Liver (tissue), 9 donors: ENCODE data around the gene CD84. TPM values are rescaled to one million over a fixed set of nuclear protein-coding genes. Genes with fewer than 3 reads are reported as not detected.

Experiments used
- DNase-seq: peaks from one replicate; pipeline ENCODE4 v3.0.0-alpha.2; 2017; ENCODE audit warnings: low spot score
- H3K27ac ChIP-seq, 2 donors: one replicate each; pipeline ENCODE4 v1.7.0; 2013; ENCODE audit warnings: inconsistent platforms in 2 of 2, low read length in 2 of 2, control low read depth in 1 of 2, low read depth in 1 of 2, mild to moderate bottlenecking in 1 of 2
- H3K27me3 ChIP-seq, 4 donors: one replicate each; pipeline versions ENCODE4 v1.6.1 to v1.7.0; 2013; ENCODE audit warnings: low read length in 3 of 4, inconsistent platforms in 1 of 4, mild to moderate bottlenecking in 1 of 4, moderate library complexity in 1 of 4; ENCODE audit not compliant: control insufficient read depth in 4 of 4, insufficient read depth in 4 of 4
- H3K36me3 ChIP-seq, 4 donors: one replicate each; pipeline versions ENCODE4 v1.6.1 to v1.7.0; 2013; ENCODE audit warnings: low read length in 3 of 4, mild to moderate bottlenecking in 3 of 4, low read depth in 1 of 4, moderate library complexity in 1 of 4; ENCODE audit not compliant: control insufficient read depth in 4 of 4, insufficient read depth in 3 of 4
- H3K4me1 ChIP-seq, 4 donors: one replicate each; pipeline versions ENCODE4 v1.6.1 to v1.7.0; 2013; ENCODE audit warnings: low read length in 3 of 4, mild to moderate bottlenecking in 3 of 4, moderate library complexity in 1 of 4; ENCODE audit not compliant: control insufficient read depth in 4 of 4, insufficient read depth in 4 of 4
- H3K4me3 ChIP-seq, 3 donors: one replicate each; pipeline versions ENCODE4 v1.6.1 to v1.7.0; 2013; ENCODE audit warnings: low read length in 3 of 3, control low read depth in 1 of 3, low read depth in 1 of 3, mild to moderate bottlenecking in 1 of 3
- H3K9ac ChIP-seq, 2 donors: one replicate each; pipeline ENCODE4 v1.7.0; 2013; ENCODE audit warnings: low read length in 2 of 2, mild to moderate bottlenecking in 2 of 2, moderate library complexity in 2 of 2, control low read depth in 1 of 2, low read depth in 1 of 2
- H3K9me3 ChIP-seq, 4 donors: one replicate each; pipeline versions ENCODE4 v1.6.1 to v1.7.0; 2013; ENCODE audit warnings: low read length in 3 of 4; ENCODE audit not compliant: control insufficient read depth in 4 of 4
- EGR1 ChIP-seq, 2 donors: IDR thresholded peaks; 2 replicates each; pipeline ENCODE4 v1.6.1; 2016 to 2018; ENCODE audit warnings: antibody characterized with exemption in 2 of 2, low read depth in 2 of 2
- FOXA1 ChIP-seq: IDR thresholded peaks from 2 replicates; pipeline ENCODE4 v1.6.1; 2016; ENCODE audit warnings: antibody characterized with exemption
- FOXA2 ChIP-seq: IDR thresholded peaks from 2 replicates; pipeline ENCODE4 v1.6.1; 2016; ENCODE audit warnings: antibody characterized with exemption
- GABPA ChIP-seq, 2 donors: IDR thresholded peaks in 1 of 2; conservative IDR thresholded peaks in 1 of 2; 2 replicates each; pipeline ENCODE4 v1.6.1; 2016; ENCODE audit warnings: antibody characterized with exemption in 2 of 2, mild to moderate bottlenecking in 1 of 2, moderate library complexity in 1 of 2
- HNF4A ChIP-seq, 2 donors: conservative IDR thresholded peaks; 2 replicates each; pipeline ENCODE4 v1.6.1; 2016; ENCODE audit warnings: antibody characterized with exemption in 2 of 2, mild to moderate bottlenecking in 2 of 2
- HNF4G ChIP-seq: IDR thresholded peaks from 2 replicates; pipeline ENCODE4 v1.6.1; 2016; ENCODE audit warnings: antibody characterized with exemption
- JUND ChIP-seq, 2 donors: IDR thresholded peaks; 2 replicates each; pipeline ENCODE4 v1.6.1; 2016; ENCODE audit warnings: antibody characterized with exemption in 2 of 2
- NR2F2 ChIP-seq: IDR thresholded peaks from 2 replicates; pipeline ENCODE4 v1.6.1; 2016; ENCODE audit warnings: antibody characterized with exemption
- RAD21 ChIP-seq, 2 donors: IDR thresholded peaks; 2 replicates each; pipeline ENCODE4 v1.6.1; 2016; ENCODE audit warnings: antibody characterized with exemption in 2 of 2, mild to moderate bottlenecking in 2 of 2
- REST ChIP-seq: IDR thresholded peaks from 2 replicates; pipeline ENCODE4 v1.6.1; 2016; ENCODE audit warnings: antibody characterized with exemption, mild to moderate bottlenecking
- SP1 ChIP-seq: IDR thresholded peaks from 2 replicates; pipeline ENCODE4 v1.6.1; 2018; ENCODE audit warnings: antibody characterized with exemption, mild to moderate bottlenecking
- TAF1 ChIP-seq: conservative IDR thresholded peaks from 2 replicates; pipeline ENCODE4 v1.6.1; 2016; ENCODE audit warnings: antibody characterized with exemption, mild to moderate bottlenecking
- ZBTB33 ChIP-seq: IDR thresholded peaks from 2 replicates; pipeline ENCODE4 v1.6.1; 2016; ENCODE audit warnings: antibody characterized with exemption
- WGBS: extraction: QIAGEN DNeasy Blood & Tissue Kit; methylation state at CpG from one replicate; pipeline ENCODE4 v1.1.7; 2013; 5-methylcytosine and 5-hydroxymethylcytosine counted together
- polyA plus RNA-seq, 2 donors: library from polyadenylated mRNA; stranded (reverse) in 1 of 2; unstranded in 1 of 2; fragments of 200-250 nt in 1 of 2; fragments of >200 nt in 1 of 2; fragmentation: Nextera tagmentation in 1 of 2; extraction: Ambion mirVana in 1 of 2; gene quantifications; one replicate each; pipeline versions ENCODE4 v1.2.1 to v1.2.3, GENCODE V29; 2013 to 2015
- total RNA-seq, 2 donors: library from RNA; depleted of rRNA; stranded (reverse); fragments of >200 nt; gene quantifications; one replicate each; pipeline ENCODE4 v1.2.3, GENCODE V29; 2014
- TF ChIP-seq, protein P1 (sequence below): IDR thresholded peaks from 2 replicates; pipeline ENCODE4 v1.6.1; 2016; ENCODE audit warnings: antibody characterized with exemption
- TF ChIP-seq, protein P2 (sequence below): IDR thresholded peaks from 2 replicates; pipeline ENCODE4 v1.6.1; 2016; ENCODE audit warnings: antibody characterized with exemption
- TF ChIP-seq, protein P3 (sequence below): fragments of 150-350 bp; IDR thresholded peaks from 2 replicates; pipeline ENCODE4 v1.5.1; 2017; ENCODE audit warnings: improper control_type of control experiment, low read depth, low read length; ENCODE audit not compliant: missing input control
- donor health status: healthy.
- donor health status: healthy.
- donor health status: healthy.
- donor health status: healthy.
- donor health status: healthy.

CD84 gene
- total and polyA plus RNA-seq, 4 donors: 2.1 to 8.8 (median 4.4) TPM

DNA sequence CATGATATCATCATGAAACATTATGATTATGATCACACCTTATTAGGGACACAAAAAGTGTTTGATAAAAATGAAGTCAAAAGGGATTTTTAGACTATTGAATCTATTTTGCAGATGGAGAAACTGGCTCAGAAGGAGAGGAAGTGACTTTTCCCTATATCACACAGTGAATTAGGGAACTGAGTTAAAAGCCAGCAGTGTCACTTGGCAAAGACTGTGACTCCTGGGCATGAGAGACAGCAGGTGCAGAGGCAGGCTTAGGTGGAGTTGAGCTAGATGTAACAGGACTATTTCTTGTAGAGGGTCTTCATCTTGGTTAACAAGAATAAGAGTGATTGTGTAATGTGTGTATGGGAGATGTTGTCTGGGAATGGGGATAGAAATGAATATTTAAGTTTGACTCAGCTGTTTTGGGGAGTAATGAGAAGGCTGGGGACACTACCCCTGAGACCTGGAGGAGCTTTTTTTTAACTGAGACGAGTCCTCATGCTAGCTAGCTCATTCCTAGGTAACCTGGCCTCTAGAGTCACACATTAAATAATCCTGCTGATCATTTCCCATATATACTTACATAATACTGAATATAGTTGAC, 1.0 kb upstream of the CD84 start:
- peaks cover 0 to 5% (median 0%) of the 10 kb centered on the region in 4 donors for H3K9me3 ChIP-seq
- DNase-seq: no peak
- no peak for TF ChIP-seq SP1
- TF ChIP-seq, protein P1, sequence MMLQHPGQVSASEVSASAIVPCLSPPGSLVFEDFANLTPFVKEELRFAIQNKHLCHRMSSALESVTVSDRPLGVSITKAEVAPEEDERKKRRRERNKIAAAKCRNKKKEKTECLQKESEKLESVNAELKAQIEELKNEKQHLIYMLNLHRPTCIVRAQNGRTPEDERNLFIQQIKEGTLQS: no peak
- no peak for TF ChIP-seq EGR1 (IDR thresholded peaks at IDR 0.05; ENCODE audit: low read depth in 2 of 2)
- TF ChIP-seq NR2F2: no peak
- TF ChIP-seq HNF4A (conservative IDR thresholded peaks at IDR 0.05): no peak
- TF ChIP-seq ZBTB33: no peak
- no peak for TF ChIP-seq TAF1
- no peak for TF ChIP-seq FOXA2
- no peak for TF ChIP-seq HNF4G
- TF ChIP-seq, protein P2, sequence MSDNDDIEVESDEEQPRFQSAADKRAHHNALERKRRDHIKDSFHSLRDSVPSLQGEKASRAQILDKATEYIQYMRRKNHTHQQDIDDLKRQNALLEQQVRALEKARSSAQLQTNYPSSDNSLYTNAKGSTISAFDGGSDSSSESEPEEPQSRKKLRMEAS: no peak
- no peak for TF ChIP-seq GABPA (IDR thresholded peaks at IDR 0.05 in 1 of 2, conservative IDR thresholded peaks at IDR 0.05 in 1 of 2)
- no peak for TF ChIP-seq REST
- TF ChIP-seq FOXA1: no peak
- TF ChIP-seq RAD21 (IDR thresholded peaks at IDR 0.05): no peak
- no peak for TF ChIP-seq JUND (IDR thresholded peaks at IDR 0.05)
- TF ChIP-seq, protein P3, sequence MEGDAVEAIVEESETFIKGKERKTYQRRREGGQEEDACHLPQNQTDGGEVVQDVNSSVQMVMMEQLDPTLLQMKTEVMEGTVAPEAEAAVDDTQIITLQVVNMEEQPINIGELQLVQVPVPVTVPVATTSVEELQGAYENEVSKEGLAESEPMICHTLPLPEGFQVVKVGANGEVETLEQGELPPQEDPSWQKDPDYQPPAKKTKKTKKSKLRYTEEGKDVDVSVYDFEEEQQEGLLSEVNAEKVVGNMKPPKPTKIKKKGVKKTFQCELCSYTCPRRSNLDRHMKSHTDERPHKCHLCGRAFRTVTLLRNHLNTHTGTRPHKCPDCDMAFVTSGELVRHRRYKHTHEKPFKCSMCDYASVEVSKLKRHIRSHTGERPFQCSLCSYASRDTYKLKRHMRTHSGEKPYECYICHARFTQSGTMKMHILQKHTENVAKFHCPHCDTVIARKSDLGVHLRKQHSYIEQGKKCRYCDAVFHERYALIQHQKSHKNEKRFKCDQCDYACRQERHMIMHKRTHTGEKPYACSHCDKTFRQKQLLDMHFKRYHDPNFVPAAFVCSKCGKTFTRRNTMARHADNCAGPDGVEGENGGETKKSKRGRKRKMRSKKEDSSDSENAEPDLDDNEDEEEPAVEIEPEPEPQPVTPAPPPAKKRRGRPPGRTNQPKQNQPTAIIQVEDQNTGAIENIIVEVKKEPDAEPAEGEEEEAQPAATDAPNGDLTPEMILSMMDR: no peak
- no peak overlapping the region for H3K27ac ChIP-seq
- no peak overlapping the region for H3K4me3 ChIP-seq
- WGBS: 73% methylated on average over 1 of the region's 1 CpG
- H3K27me3 ChIP-seq: no peaks in the 10 kb centered on the region
- no peak overlapping the region for H3K9ac ChIP-seq
- H3K36me3 ChIP-seq: no peaks in the 10 kb centered on the region
- peaks cover 0 to 7% (median 6%) of the 10 kb centered on the region in 4 donors for H3K4me1 ChIP-seq
